ENCODE results near the gene TMF1.

The TMF1 gene

GRCh38 chr3:69016901-69017300, 35.2 kb downstream of the TMF1 start:
- FAIRE-seq (no peak), DNase-seq (ENCODE audit: insufficient read length, low spot score) (no peak)
- TF ChIP-seq POLR2A (IDR thresholded peaks at IDR 0.05; ENCODE audit: low read depth, low read length) = no peak
- no peak for TF ChIP-seq SPI1 (IDR thresholded peaks at IDR 0.05; ENCODE audit: low read depth, low read length)
- no peak for TF ChIP-seq TAF1 (IDR thresholded peaks at IDR 0.05; ENCODE audit: low read depth, low read length)
- TF ChIP-seq POLR2AphosphoS5 (IDR thresholded peaks at IDR 0.05; ENCODE audit: low read depth, low read length) = no peak
- TF ChIP-seq POU2F2 (IDR thresholded peaks at IDR 0.05; ENCODE audit: low read depth, low read length) = no peak
- TF ChIP-seq PAX5 (IDR thresholded peaks at IDR 0.05; ENCODE audit: insufficient read depth, low read length, severe bottlenecking) = no peak

- no peak for DNase-seq (ENCODE audit: insufficient read length, low spot score)
- FAIRE-seq = no peak
- TF ChIP-seq TAF1 (IDR thresholded peaks at IDR 0.05; ENCODE audit: low read depth, low read length) (no peak), PAX5 (IDR thresholded peaks at IDR 0.05; ENCODE audit: insufficient read depth, low read length, severe bottlenecking) (no peak), POLR2A (IDR thresholded peaks at IDR 0.05; ENCODE audit: low read depth, low read length) (no peak), SPI1 (IDR thresholded peaks at IDR 0.05; ENCODE audit: low read depth, low read length) (no peak), POLR2AphosphoS5 (IDR thresholded peaks at IDR 0.05; ENCODE audit: low read depth, low read length) (no peak), POU2F2 (IDR thresholded peaks at IDR 0.05; ENCODE audit: low read depth, low read length) (no peak)
These were observed 36.0 kb downstream of the TMF1 start for GRCh38 chr3:69016102-69016501.

- TF ChIP-seq POU2F2 (IDR thresholded peaks at IDR 0.05; ENCODE audit: low read depth, low read length) (no peak), SPI1 (IDR thresholded peaks at IDR 0.05; ENCODE audit: low read depth, low read length) (no peak), POLR2AphosphoS5 (IDR thresholded peaks at IDR 0.05; ENCODE audit: low read depth, low read length) (no peak; the same call in 1 of the 2 replicates), PAX5 (IDR thresholded peaks at IDR 0.05; ENCODE audit: insufficient read depth, low read length, severe bottlenecking) (no peak), TAF1 (IDR thresholded peaks at IDR 0.05; ENCODE audit: low read depth, low read length) (no peak), POLR2A (IDR thresholded peaks at IDR 0.05; ENCODE audit: low read depth, low read length) (no peak; the same call in 1 of the 2 replicates)
- no peak for DNase-seq (ENCODE audit: insufficient read length, low spot score)
- FAIRE-seq = no peak
These were observed 38.0 kb downstream of the TMF1 start for GRCh38 chr3:69014022-69014580.

DNA sequence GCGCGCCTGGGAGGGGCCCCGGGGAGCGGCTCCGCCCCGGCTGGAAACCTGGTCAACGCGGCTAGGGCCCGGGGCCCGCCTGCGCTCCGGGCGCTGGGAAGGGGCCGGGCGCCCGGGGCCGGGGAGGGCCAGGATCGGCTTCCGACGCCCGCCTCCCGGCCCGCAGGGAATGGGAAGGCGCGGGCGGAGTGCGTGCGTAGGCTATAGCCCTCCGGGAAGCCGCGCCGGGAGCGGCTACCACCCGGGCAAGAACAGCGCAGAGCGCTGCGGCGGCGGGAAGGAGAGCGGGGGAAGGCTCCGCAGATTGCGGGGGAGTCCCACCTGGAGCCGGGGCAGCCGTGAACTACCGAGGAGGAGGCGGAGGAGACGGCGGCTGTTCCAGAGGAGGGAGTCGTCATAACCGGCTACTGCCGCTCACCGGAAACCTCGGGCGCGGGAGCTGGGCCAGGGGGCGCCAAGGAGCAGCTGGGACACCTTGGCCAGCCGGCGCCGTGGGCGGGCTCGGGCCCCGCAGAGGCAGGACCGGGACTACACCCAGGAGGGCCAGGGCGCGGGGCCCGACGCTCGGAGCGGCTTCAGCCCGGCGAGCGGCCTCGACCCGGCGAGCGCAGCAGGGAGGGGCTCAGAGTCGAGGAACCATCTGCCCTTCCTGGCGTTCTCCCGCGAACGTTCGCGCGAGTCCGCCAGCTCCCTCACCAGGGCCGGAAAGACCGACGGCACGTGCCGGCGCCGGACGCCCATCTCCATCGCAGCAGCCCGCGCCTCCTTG, 38.7 kb downstream of the TMF1 start, which contains the start of gene EOGT:
TSS of gene EOGT (minus strand) at position 432 of the 769 bp plus-strand sequence. CDS start 3,838 bp downstream, outside the sequence.
- FAIRE-seq = peak; percentile 88
- peak; percentile 73 for DNase-seq (ENCODE audit: insufficient read length, low spot score)
- TF ChIP-seq TAF1 (IDR thresholded peaks at IDR 0.05; ENCODE audit: low read depth, low read length) (0 out of 2 replicates have a peak, but pooled peaks have one; percentile 11), POLR2AphosphoS5 (IDR thresholded peaks at IDR 0.05; ENCODE audit: low read depth, low read length) (peak; percentile 48), PAX5 (IDR thresholded peaks at IDR 0.05; ENCODE audit: insufficient read depth, low read length, severe bottlenecking) (peak; percentile 31), POU2F2 (IDR thresholded peaks at IDR 0.05; ENCODE audit: low read depth, low read length) (no peak), POLR2A (IDR thresholded peaks at IDR 0.05; ENCODE audit: low read depth, low read length) (peak; percentile 58)

DNA sequence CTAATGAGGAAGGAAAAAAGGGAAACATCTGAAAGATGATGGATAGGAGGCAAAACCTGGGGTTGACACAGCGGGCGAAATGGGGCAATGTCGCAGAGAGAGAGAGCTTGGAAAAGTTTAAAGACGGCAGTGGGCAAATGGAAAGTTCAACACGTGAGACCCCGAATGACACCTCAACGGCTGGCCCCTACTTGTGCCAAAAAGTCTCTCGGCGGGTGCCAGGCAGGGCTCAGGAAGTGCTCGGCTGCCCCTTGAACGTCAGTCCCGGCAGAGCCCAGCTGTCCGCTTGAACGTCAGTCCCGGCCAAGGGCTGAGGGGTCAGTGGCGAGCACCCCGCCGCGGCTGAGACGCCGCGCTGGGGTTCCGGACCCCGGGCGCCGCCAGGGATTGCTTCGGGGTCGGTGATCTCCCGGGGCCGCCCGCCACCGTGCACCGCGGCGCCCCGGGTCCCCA, 39.3 kb downstream of the TMF1 start:
- DNase-seq (ENCODE audit: insufficient read length, low spot score) (peak; percentile 50), FAIRE-seq (peak; percentile 74)
- TF ChIP-seq POU2F2 (IDR thresholded peaks at IDR 0.05; ENCODE audit: low read depth, low read length) (no peak), SPI1 (IDR thresholded peaks at IDR 0.05; ENCODE audit: low read depth, low read length) (no peak), PAX5 (IDR thresholded peaks at IDR 0.05; ENCODE audit: insufficient read depth, low read length, severe bottlenecking) (no peak), POLR2A (IDR thresholded peaks at IDR 0.05; ENCODE audit: low read depth, low read length) (no peak), TAF1 (IDR thresholded peaks at IDR 0.05; ENCODE audit: low read depth, low read length) (no peak), POLR2AphosphoS5 (IDR thresholded peaks at IDR 0.05; ENCODE audit: low read depth, low read length) (no peak)

- no peak for TF ChIP-seq PAX5 (IDR thresholded peaks at IDR 0.05; ENCODE audit: insufficient read depth, low read length, severe bottlenecking)
- no peak for TF ChIP-seq TAF1 (IDR thresholded peaks at IDR 0.05; ENCODE audit: low read depth, low read length)
- no peak for TF ChIP-seq POLR2AphosphoS5 (IDR thresholded peaks at IDR 0.05; ENCODE audit: low read depth, low read length)
- no peak for TF ChIP-seq SPI1 (IDR thresholded peaks at IDR 0.05; ENCODE audit: low read depth, low read length)
- TF ChIP-seq POU2F2 (IDR thresholded peaks at IDR 0.05; ENCODE audit: low read depth, low read length) = no peak
- DNase-seq (ENCODE audit: insufficient read length, low spot score) (no peak), FAIRE-seq (peak; percentile 47)
These were observed 39.9 kb downstream of the TMF1 start for GRCh38 chr3:69012100-69012799.

DNA sequence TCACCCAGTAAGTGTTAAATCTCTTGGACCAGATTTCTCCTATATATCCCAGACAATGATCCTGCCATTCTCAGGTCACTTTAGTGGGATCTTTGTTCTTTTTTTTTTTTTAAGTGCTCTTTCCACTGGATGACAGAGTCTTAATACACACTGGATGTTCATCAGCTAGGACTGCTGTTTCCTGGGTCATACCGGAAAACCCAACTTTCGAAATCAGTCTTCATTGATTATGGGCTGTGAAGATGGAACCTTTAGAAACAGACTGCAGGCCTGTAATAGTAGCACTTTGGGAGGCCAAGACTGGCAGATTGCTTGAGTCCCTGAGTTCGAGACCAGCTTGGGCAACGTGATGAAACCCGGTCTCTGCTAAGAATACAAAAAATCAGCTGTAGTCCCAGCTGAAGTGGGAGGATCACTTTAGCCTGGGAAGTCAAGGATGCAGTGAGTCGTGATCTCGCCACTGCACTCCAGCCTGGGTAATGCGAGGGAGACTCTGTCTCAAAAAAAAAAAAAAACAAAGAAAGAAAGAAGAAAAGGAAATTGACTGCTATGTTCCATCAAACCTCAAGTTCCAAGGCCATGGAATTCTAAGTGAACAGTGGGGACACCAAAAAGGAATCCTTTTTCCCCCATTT, 40.9 kb downstream of the TMF1 start:
- FAIRE-seq (no peak), DNase-seq (ENCODE audit: insufficient read length, low spot score) (no peak)
- TF ChIP-seq POLR2AphosphoS5 (IDR thresholded peaks at IDR 0.05; ENCODE audit: low read depth, low read length) (no peak), PAX5 (IDR thresholded peaks at IDR 0.05; ENCODE audit: insufficient read depth, low read length, severe bottlenecking) (no peak), POLR2A (IDR thresholded peaks at IDR 0.05; ENCODE audit: low read depth, low read length) (no peak), TAF1 (IDR thresholded peaks at IDR 0.05; ENCODE audit: low read depth, low read length) (no peak), SPI1 (IDR thresholded peaks at IDR 0.05; ENCODE audit: low read depth, low read length) (no peak), POU2F2 (IDR thresholded peaks at IDR 0.05; ENCODE audit: low read depth, low read length) (no peak)

- TF ChIP-seq SPI1 (IDR thresholded peaks at IDR 0.05; ENCODE audit: low read depth, low read length) = no peak
- no peak for TF ChIP-seq TAF1 (IDR thresholded peaks at IDR 0.05; ENCODE audit: low read depth, low read length)
- TF ChIP-seq PAX5 (IDR thresholded peaks at IDR 0.05; ENCODE audit: insufficient read depth, low read length, severe bottlenecking) = no peak
- no peak for TF ChIP-seq POLR2A (IDR thresholded peaks at IDR 0.05; ENCODE audit: low read depth, low read length)
- TF ChIP-seq POLR2AphosphoS5 (IDR thresholded peaks at IDR 0.05; ENCODE audit: low read depth, low read length) = no peak
- no peak for TF ChIP-seq POU2F2 (IDR thresholded peaks at IDR 0.05; ENCODE audit: low read depth, low read length)
- DNase-seq (ENCODE audit: insufficient read length, low spot score) (no peak), FAIRE-seq (no peak)
These were observed 42.3 kb downstream of the TMF1 start for GRCh38 chr3:69009559-69010410.
